ENCODE results near the gene FIBCD1. TPM values are rescaled to one million over a fixed set of nuclear protein-coding genes. Genes with fewer than 3 reads are reported as not detected.

The FIBCD1 gene
- total and polyA plus RNA-seq, 2 of the 8 experiments (the other 6 are each of a cell fraction or from before 2014, with no cell fraction given) = 6.1 to 8.8 TPM

- Histone ChIP-seq H3K4me3 (ENCODE audit: extremely low read depth in 1 of 4, insufficient read depth in 2 of 4, low read depth in 3 of 4, low read length in 4 of 4) (no peak overlapping the region), H3K79me1 (ENCODE audit: low read depth, low read length) (no peaks in the 10 kb centered on the region), H2AK5ac (ENCODE audit: low read depth, low read length) (no peak overlapping the region), H2AFZ (ENCODE audit: low read length) (no peak overlapping the region), H2BK12ac (ENCODE audit: low read depth, low read length) (no peak overlapping the region), H3K23ac (ENCODE audit: insufficient read length) (no peak overlapping the region), H3K27me3 (replicated peaks in 1 of 4; ENCODE audit: control insufficient read depth in 3 of 4, extremely low read depth in 1 of 4, insufficient read depth in 3 of 4, low read length in 3 of 4) (no peaks in the 10 kb centered on the region), H3K14ac (ENCODE audit: insufficient read length) (no peak overlapping the region), H2BK5ac (ENCODE audit: low read depth, low read length) (no peak overlapping the region), H2BK15ac (ENCODE audit: low read length) (no peak overlapping the region), H3K9me3 (ENCODE audit: insufficient read depth in 2 of 2, low read depth in 1 of 2, low read length in 1 of 2) (no peaks in the 10 kb centered on the region; a peak in 1 of 4 replicates), H3K36me3 (ENCODE audit: control insufficient read depth in 2 of 4, insufficient read depth in 4 of 4, low read length in 3 of 4) (no peaks in the 10 kb centered on the region), H3K9ac (replicated peaks in 1 of 4; ENCODE audit: extremely low read depth in 1 of 4, low read depth in 3 of 4, low read length in 3 of 4) (no peak overlapping the region), H4K8ac (ENCODE audit: extremely low read depth, insufficient read depth, low read length) (no peak overlapping the region), H3K4ac (replicated peaks; ENCODE audit: insufficient read length, low read depth, low read length) (no peak overlapping the region), H3K23me2 (ENCODE audit: low read depth, low read length) (no peaks in the 10 kb centered on the region), H2BK120ac (replicated peaks; ENCODE audit: low read depth, low read length) (no peak overlapping the region), H4K91ac (replicated peaks; ENCODE audit: insufficient read length, low read length) (no peak overlapping the region), H3K27ac (ENCODE audit: low read depth, low read length) (no peak overlapping the region), H4K5ac (ENCODE audit: insufficient read length, low read depth, low read length) (no peak overlapping the region), H4K20me1 (replicated peaks in 1 of 2; ENCODE audit: control insufficient read depth in 1 of 2, insufficient read depth in 2 of 2, low read length in 2 of 2) (no peaks in the 10 kb centered on the region), H3K56ac (replicated peaks; ENCODE audit: insufficient read length, low read depth, low read length) (no peak overlapping the region), H3K4me1 (replicated peaks in 1 of 4; ENCODE audit: control insufficient read depth in 3 of 4, insufficient read depth in 4 of 4, low read length in 3 of 4) (no peaks in the 10 kb centered on the region), H2BK20ac (ENCODE audit: low read length) (no peak overlapping the region), H3K79me2 (ENCODE audit: control insufficient read depth in 1 of 2, insufficient read depth in 2 of 2, low read length in 2 of 2) (no peaks in the 10 kb centered on the region), H3K4me2 (ENCODE audit: insufficient read depth in 1 of 2, low read depth in 2 of 2, low read length in 2 of 2) (no peak overlapping the region), H3K18ac (ENCODE audit: extremely low read depth, low read length) (no peak overlapping the region)
- ChIA-PET POLR2A (ENCODE audit: partially characterized antibody) (interaction anchor here (2.3 kb wide), 1 partner anchor 9 kb away, joined by 4 read pairs; no protein-coding TSS in a partner anchor), CTCF (ENCODE audit: partially characterized antibody) (interaction anchor here (0.9 to 1.0 kb wide), 2 partner anchors 11 to 263 kb away, joined by 3 to 4 read pairs; no protein-coding TSS in a partner anchor)
- WGBS, 2 experiments (ENCODE audit: extremely low coverage in 1 of 2, insufficient coverage in 1 of 2, insufficient read length in 1 of 2, insufficient replicate concordance in 2 of 2, low coverage in 1 of 2, low lambda C conversion rate in 2 of 2, missing lambda C conversion rate in 1 of 2) = 93% methylated on average over 8 of the region's 8 CpGs; no CpG with 5 or more reads in 1 of the 2 experiments
- no peak for DNase-seq (ENCODE audit: low read depth in 1 of 2, low spot score in 2 of 2)
- FAIRE-seq = no peak
- TF ChIP-seq HDAC6 (IDR thresholded peaks at IDR 0.05; ENCODE audit: low read depth, low read length) = no peak
- TF ChIP-seq SAP30 (IDR thresholded peaks at IDR 0.05; ENCODE audit: insufficient read depth, insufficient replicate concordance, low read length) = no peak
Observed at GRCh38 chr9:130963916-130964315, 24.9 kb upstream of the FIBCD1 start.
